ENCODE results near the gene ONECUT1.
A peak's percentile ranks its signal among the peaks of the same experiment; 100 is the strongest.
"Not testable (repeated sequence)": the region's sequence is repeated elsewhere in the genome, so short reads cannot be mapped to it uniquely, and the experiment has no call there.

The ONECUT1 gene
- total RNA-seq = 0 reads per million in 2 donors

GRCh38 chr15:52790169-52790708 lies at the start of gene ONECUT1:
ONECUT1 (minus strand) TSS chr15:52790336; CDS start chr15:52789884, 452 bp downstream.
- DNase-seq = peak in 3 of 5 experiments; percentile 25 to 57 (median 36)

- no peak for DNase-seq
Measured at GRCh38 chr15:52834379-52834778, 44.2 kb upstream of the ONECUT1 start.

- not testable (repeated sequence) for DNase-seq
Measured at GRCh38 chr15:52824169-52824942, 34.2 kb upstream of the ONECUT1 start.

- no peak for DNase-seq
Measured at GRCh38 chr15:52822475-52822874, 32.3 kb upstream of the ONECUT1 start.

- DNase-seq = no peak
Measured at GRCh38 chr15:52819253-52819652, 29.1 kb upstream of the ONECUT1 start.

GRCh38 chr15:52815899-52816298 lies 25.8 kb upstream of the ONECUT1 start:
- DNase-seq = not testable (repeated sequence)

- no peak for DNase-seq
Measured at GRCh38 chr15:52808996-52809395, 18.9 kb upstream of the ONECUT1 start.

GRCh38 chr15:52808441-52808840 lies 18.3 kb upstream of the ONECUT1 start:
- no peak for DNase-seq

- no peak for DNase-seq
Measured at GRCh38 chr15:52806284-52806655, 16.1 kb upstream of the ONECUT1 start.

- no peak for DNase-seq
Measured at GRCh38 chr15:52805351-52806283, 15.5 kb upstream of the ONECUT1 start.

GRCh38 chr15:52804526-52805081 lies 14.5 kb upstream of the ONECUT1 start:
- no peak for DNase-seq

- no peak for DNase-seq
Measured at GRCh38 chr15:52803467-52804306, 13.6 kb upstream of the ONECUT1 start.

- DNase-seq = no peak
Measured at GRCh38 chr15:52803108-52803466, 13.0 kb upstream of the ONECUT1 start.

- DNase-seq = no peak
Measured at GRCh38 chr15:52802110-52802509, 12.0 kb upstream of the ONECUT1 start.

GRCh38 chr15:52801748-52802085 lies 11.6 kb upstream of the ONECUT1 start:
- no peak for DNase-seq

GRCh38 chr15:52800828-52801747 lies 11.0 kb upstream of the ONECUT1 start:
- DNase-seq = no peak

- no peak for DNase-seq
Measured at GRCh38 chr15:52799145-52799811, 9.1 kb upstream of the ONECUT1 start.

GRCh38 chr15:52798529-52799101 lies 8.5 kb upstream of the ONECUT1 start:
- DNase-seq = no peak

GRCh38 chr15:52797625-52798501 lies 7.7 kb upstream of the ONECUT1 start:
- DNase-seq = no peak

Data from T-helper 2 cell (primary cell).